ENCODE measurements around the gene ZNF486.
"Not testable (repeated sequence)": the region's sequence is repeated elsewhere in the genome, so short reads cannot be mapped to it uniquely, and the experiment has no call there.

Gene ZNF486

DNA sequence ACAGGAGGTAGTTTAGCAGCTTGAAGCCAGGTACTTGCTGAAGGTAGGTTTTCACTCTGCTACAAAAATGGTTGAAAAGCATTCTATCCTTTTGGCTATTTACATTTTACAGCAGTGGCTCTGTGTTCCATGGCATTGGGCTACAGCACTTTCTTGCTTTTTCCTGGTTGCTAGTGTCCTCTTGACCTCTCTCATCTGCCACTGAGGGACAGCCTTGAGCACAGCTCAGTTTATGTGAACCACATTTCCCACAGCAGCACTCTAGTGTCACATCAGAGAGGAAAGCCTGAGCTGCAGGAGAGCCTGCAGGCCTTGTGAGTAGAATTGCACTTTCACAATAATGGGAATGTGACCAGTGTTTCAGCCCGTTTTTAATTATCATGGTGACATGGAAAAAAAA is 54.6 kb downstream of the ZNF486 start:
- DNase-seq (ENCODE audit: low spot score); FAIRE-seq: not testable (repeated sequence)

DNA sequence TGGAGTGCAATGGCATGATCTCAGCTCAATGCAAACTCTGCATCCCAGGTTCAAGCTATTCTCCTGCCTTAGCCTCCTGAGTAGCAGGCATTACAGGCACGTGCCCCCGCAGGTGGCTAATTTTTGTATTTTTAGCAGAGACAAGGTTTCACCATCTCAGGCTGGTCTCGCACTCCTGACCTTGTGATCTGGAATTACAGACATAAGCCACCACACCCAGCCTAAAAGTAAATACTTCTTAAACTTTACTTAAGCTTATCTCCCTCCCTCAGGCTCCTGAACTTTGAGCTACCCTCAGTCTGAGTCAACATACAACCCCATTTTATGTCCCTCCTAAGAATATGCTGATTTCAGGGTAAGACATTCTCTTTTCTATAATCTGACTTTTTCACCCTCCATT is 66.1 kb downstream of the ZNF486 start:
- FAIRE-seq: no peak

DNA sequence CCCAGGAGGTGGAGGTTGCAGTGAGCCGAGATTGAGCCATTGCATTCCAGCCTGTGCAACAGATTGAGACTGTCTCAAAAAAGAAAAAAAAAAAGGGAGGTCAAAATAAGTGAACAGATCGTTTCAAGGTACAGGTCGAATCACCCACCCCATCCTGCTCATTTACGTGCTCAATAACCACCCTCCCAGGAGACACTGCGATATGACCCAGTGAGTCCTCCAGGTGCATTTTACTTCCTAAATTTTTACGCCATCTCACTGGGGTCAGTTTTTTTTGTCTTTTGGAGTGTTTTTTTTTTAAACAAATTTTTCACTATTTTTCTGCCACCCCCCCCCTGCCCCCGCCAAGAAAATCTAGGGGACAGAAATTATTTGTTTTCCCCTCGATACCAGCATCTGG is 68.1 kb downstream of the ZNF486 start:
- DNase-seq (ENCODE audit: low spot score): no peak
- FAIRE-seq: no peak

More for the DNA sequence above, 66.1 kb downstream of the ZNF486 start:
- DNase-seq (ENCODE audit: low spot score): no peak

DNA sequence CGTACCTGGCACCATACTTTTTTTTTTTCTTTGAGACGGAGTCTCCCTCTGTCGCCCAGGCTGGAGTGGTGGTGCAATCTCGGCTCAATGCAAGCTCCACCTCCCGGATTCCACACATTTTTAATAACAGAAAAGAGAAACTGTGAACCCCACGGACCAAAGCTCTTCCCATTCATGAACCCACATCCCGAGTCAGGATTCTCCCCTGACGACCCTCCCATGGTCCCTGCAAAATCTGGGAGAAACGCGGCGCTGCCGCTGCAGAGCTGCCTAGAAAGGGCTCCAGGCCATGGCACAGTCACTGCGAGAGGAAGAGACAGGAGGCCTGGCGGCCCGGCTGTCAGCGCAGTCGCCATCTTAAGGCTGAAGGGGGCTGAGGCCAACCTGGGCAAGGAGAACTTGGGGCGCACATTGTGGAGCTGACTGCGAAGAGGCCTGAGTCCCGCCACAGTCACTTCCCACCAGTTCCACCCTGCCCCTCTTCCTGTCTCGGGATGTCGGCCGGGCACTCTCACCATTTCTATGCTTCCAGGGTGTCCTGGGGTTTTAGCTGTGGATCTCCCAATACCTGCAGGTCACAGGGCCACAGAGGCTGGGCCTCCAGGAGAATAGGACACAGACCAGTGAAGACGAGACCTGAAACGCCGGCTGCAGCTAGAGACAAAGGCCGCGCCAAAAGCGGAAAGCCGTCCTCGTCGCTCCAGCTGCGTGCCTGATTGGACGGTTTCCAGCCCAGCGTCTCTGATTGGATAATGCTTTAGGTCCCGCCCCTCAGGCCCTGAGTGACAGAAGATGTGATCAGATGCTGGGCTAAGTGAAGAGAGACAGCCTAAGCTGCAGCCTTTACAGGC is 71.0 kb downstream of the ZNF486 start:
- FAIRE-seq: peak; percentile 14
- peak; percentile 60 for DNase-seq (ENCODE audit: low spot score)

DNA sequence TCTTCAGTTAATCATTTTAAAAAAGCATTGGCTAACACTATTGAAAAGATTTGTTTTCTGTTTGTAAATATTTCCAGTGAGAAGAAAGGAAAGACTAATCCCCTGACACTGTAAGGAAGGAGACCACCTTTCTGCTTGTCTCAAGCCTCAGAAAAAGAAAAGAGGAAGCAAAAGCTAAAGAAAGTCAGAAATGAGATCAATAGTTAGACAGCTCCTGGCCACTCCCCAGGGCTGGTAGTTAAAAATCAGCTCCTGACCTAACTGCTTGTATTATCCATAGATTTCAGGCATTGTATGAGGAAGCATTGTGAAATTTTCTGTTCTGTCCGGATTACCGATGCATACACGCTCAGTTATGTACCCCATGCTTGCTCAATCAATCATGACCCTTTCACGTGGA is 76.6 kb downstream of the ZNF486 start:
- DNase-seq (ENCODE audit: low spot score): no peak
- no peak for FAIRE-seq

DNA sequence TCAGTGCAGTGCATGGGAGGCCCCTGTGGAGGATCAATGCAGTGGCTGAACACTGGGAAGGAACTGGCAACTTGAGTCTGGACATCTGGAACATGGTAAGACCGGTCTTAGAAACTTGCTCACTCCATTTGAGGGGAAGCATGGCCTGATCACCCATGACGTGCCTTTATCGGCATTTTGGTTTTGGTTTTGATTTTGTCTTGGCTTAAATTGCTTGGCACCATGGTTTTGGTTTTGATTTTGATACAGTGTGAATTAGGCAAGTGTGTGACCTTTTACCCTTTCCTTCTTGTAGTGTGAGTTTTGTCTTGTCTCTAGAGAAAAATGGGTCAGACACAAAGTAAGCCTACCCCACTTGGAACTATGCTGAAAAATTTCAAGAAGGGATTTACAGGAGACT is 77.3 kb downstream of the ZNF486 start:
- DNase-seq (ENCODE audit: low spot score) (no peak), FAIRE-seq (no peak)

DNA sequence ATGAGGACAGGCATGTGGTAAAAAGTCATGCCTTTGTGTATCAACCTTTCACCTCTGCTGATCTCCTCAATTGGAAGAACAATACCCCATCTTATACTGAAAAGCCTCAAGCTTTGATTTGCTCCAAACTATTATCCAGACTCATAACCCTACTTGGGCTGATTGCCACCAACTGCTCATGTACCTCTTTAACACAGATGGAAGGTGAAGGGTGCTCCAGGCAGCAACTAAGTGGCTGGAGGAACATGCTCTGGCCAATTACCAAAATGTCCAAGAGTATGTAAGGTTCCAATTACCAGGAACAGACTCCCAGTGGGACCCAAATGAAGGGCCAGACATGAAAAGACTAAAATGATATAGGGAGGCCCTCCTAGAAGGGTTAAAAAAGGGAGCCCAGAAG is 78.3 kb downstream of the ZNF486 start:
- no peak for DNase-seq (ENCODE audit: low spot score)
- no peak for FAIRE-seq

DNA sequence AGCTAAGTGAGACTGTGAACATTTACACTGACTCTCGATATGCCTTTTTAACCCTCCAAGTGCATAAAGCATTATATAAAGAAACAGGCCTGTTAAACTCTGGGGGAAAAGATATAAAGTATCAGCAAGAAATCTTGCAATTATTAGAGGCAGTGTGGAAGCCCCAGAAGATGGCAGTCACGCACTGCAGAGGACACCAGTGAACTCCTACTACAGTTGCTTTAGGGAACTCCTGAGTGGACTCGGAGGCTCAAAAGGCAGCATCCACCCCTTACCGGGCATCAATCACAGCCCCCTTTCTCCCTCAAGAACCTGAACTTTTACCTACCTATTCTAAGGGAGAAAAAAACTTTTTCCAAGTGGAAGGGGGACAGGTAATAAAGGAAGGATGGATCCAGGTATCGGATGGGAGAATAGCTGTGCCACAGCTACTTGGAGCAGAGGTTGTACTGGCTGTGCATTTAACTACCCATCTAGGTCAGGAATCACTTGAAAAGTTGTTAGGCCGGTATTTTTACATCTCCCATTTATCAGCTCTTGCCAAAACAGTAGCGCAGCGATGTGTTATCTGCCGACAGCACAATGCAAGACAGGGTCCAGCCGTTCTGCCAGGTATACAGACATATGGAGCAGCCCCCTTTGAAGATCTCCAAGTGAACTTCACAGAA is 80.1 kb downstream of the ZNF486 start:
- FAIRE-seq (no peak), DNase-seq (ENCODE audit: low spot score) (no peak)

DNA sequence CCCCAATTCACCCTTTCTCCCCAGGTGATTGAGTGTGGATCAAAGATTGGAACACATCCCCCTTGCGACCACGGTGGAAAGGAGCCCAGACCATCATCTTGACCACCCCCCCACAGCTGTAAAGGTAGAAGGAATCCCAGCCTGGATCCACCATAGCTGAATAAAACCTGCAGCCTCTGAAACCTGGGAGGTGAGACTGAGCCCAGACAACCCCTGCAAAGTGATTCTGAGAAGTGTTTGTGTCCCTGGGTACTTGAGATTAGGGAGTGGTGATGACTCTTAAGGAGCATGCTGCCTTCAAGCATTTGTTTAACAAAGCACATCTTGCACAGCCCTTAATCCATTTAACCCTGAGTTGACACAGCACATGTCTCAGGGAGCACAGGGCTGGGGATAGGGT is 81.2 kb downstream of the ZNF486 start:
- FAIRE-seq; DNase-seq (ENCODE audit: low spot score): not testable (repeated sequence)

Data from RCC 7860 (cell line).